PFSK-1 (cell line): ENCODE results near the gene ACAD8.

Experiments used
- FOXP2 ChIP-seq: optimal IDR thresholded peaks from 2 replicates; pipeline ENCODE3; 2011; ENCODE audit warnings: borderline replicate concordance, control low read depth, inconsistent platforms; ENCODE audit not compliant: insufficient read depth; ENCODE audit errors: extremely low read length, extremely low read depth
- POLR2AphosphoS5 ChIP-seq: IDR thresholded peaks from 2 replicates; pipeline ENCODE4 v1.6.1; 2012; ENCODE audit warnings: low read depth, mild to moderate bottlenecking, control low read depth, low read length, moderate library complexity
- REST ChIP-seq, 2 experiments: IDR thresholded peaks; 2 replicates each; pipeline versions ENCODE4 v1.6.1 to v1.8.0; 2011 to 2012; ENCODE audit warnings: low read depth in 2 of 2, low read length in 2 of 2, control low read depth in 1 of 2, inconsistent platforms in 1 of 2, mild to moderate bottlenecking in 1 of 2, moderate library complexity in 1 of 2; ENCODE audit not compliant: insufficient read depth in 1 of 2
- SIN3A ChIP-seq: IDR thresholded peaks from 2 replicates; pipeline ENCODE4 v1.6.1; 2012; ENCODE audit warnings: mild to moderate bottlenecking, low read length, moderate library complexity, borderline replicate concordance; ENCODE audit not compliant: insufficient read depth
- TAF1 ChIP-seq: IDR thresholded peaks from 2 replicates; pipeline ENCODE4 v1.6.1; 2012; ENCODE audit warnings: low read length, control low read depth, borderline replicate concordance; ENCODE audit not compliant: insufficient read depth

Gene ACAD8

GRCh38 chr11:134276396-134277182 is 23.2 kb downstream of the ACAD8 start:
- TF ChIP-seq TAF1 (no peak), POLR2AphosphoS5 (no peak), REST (IDR thresholded peaks at IDR 0.05; ENCODE audit: insufficient read depth in 1 of 2, low read depth in 2 of 2, low read length in 2 of 2) (no peak), FOXP2 (no peak), SIN3A (no peak)

GRCh38 chr11:134277183-134278001 is 24.0 kb downstream of the ACAD8 start:
- TF ChIP-seq FOXP2 (no peak), SIN3A (no peak), REST (IDR thresholded peaks at IDR 0.05; ENCODE audit: insufficient read depth in 1 of 2, low read depth in 2 of 2, low read length in 2 of 2) (no peak), TAF1 (no peak), POLR2AphosphoS5 (no peak)

- TF ChIP-seq REST (IDR thresholded peaks at IDR 0.05; ENCODE audit: insufficient read depth in 1 of 2, low read depth in 2 of 2, low read length in 2 of 2), result no peak
These were observed 25.0 kb downstream of the ACAD8 start for GRCh38 chr11:134278356-134278755.

GRCh38 chr11:134282121-134283045 is 29.0 kb downstream of the ACAD8 start:
- TF ChIP-seq FOXP2 (no peak), SIN3A (no peak), TAF1 (no peak), REST (IDR thresholded peaks at IDR 0.05; ENCODE audit: insufficient read depth in 1 of 2, low read depth in 2 of 2, low read length in 2 of 2) (no peak), POLR2AphosphoS5 (no peak)
